H1 (cell line): ENCODE results near the gene TMPRSS13.

Experiments used
- ATF3 ChIP-seq: IDR thresholded peaks from 2 replicates; pipeline ENCODE4 v1.6.1; 2011; ENCODE audit warnings: low read depth, mild to moderate bottlenecking, low read length; ENCODE audit not compliant: insufficient read depth
- EZH2 ChIP-seq: fragments of 200-600 bp; sonication (generic); IDR thresholded peaks from 2 replicates; pipeline ENCODE4 v1.7.1; 2012; ENCODE audit warnings: low read depth, mild to moderate bottlenecking, moderate library complexity, low read length, inconsistent platforms; ENCODE audit not compliant: severe bottlenecking
- JUND ChIP-seq: IDR thresholded peaks from 2 replicates; pipeline ENCODE4 v1.6.1; 2011; ENCODE audit warnings: mild to moderate bottlenecking, improper control_type of control experiment, low read length
- MAFK ChIP-seq: IDR thresholded peaks from 2 replicates; pipeline ENCODE4 v1.6.1; 2012; ENCODE audit warnings: low read depth, mild to moderate bottlenecking, improper control_type of control experiment, low read length
- POLR2A ChIP-seq, 2 experiments: IDR thresholded peaks; 1 replicate in 1 of 2; 2 replicates in 1 of 2; pipeline ENCODE4 v1.6.1; 2011; ENCODE audit warnings: low read depth in 2 of 2, low read length in 2 of 2, mild to moderate bottlenecking in 2 of 2; ENCODE audit errors: control extremely low read depth in 1 of 2
- RAD21 ChIP-seq, 2 experiments: IDR thresholded peaks in 1 of 2; conservative IDR thresholded peaks in 1 of 2; 2 replicates each; pipeline ENCODE4 v1.6.1; 2011; ENCODE audit warnings: low read depth in 2 of 2, low read length in 2 of 2, improper control_type of control experiment in 1 of 2, inconsistent platforms in 1 of 2, mild to moderate bottlenecking in 1 of 2, moderate library complexity in 1 of 2
- RBBP5 ChIP-seq: IDR thresholded peaks from 2 replicates; pipeline ENCODE4 v1.7.1; 2012; ENCODE audit warnings: low read depth, mild to moderate bottlenecking, inconsistent platforms, low read length, moderate library complexity, borderline replicate concordance
- SUZ12 ChIP-seq: fragments of 200-600 bp; sonication (generic); IDR thresholded peaks from 2 replicates; pipeline ENCODE4 v1.6.1; 2012; ENCODE audit warnings: mild to moderate bottlenecking, inconsistent platforms, low read length, moderate library complexity, mixed read lengths
- YY1 ChIP-seq: IDR thresholded peaks from 2 replicates; pipeline ENCODE4 v1.6.1; 2011; ENCODE audit warnings: low read depth, mild to moderate bottlenecking, low read length
- ZNF274 ChIP-seq: IDR thresholded peaks from 2 replicates; pipeline ENCODE4 v1.7.0; 2012; ENCODE audit warnings: low read length, borderline replicate concordance; ENCODE audit errors: extremely low read depth
- TF ChIP-seq, protein P1 (sequence below), 3 experiments: IDR thresholded peaks; 1 replicate in 2 of 3; 2 replicates in 1 of 3; pipeline versions ENCODE4 v1.5.1 to v1.6.1; 2011; ENCODE audit warnings: low read length in 3 of 3, mild to moderate bottlenecking in 3 of 3, inconsistent platforms in 2 of 3, low read depth in 1 of 3, moderate library complexity in 1 of 3; ENCODE audit not compliant: insufficient read depth in 1 of 3; ENCODE audit errors: control extremely low read depth in 1 of 3
- TF ChIP-seq, protein P2 (sequence below): IDR thresholded peaks from 2 replicates; pipeline ENCODE4 v1.6.1; 2012; ENCODE audit warnings: inconsistent platforms

GRCh38 chr11:117950301-117950700 is 21.1 kb upstream of the TMPRSS13 start:
- TF ChIP-seq ZNF274: no peak
- no peak for TF ChIP-seq MAFK
- TF ChIP-seq, protein P1, sequence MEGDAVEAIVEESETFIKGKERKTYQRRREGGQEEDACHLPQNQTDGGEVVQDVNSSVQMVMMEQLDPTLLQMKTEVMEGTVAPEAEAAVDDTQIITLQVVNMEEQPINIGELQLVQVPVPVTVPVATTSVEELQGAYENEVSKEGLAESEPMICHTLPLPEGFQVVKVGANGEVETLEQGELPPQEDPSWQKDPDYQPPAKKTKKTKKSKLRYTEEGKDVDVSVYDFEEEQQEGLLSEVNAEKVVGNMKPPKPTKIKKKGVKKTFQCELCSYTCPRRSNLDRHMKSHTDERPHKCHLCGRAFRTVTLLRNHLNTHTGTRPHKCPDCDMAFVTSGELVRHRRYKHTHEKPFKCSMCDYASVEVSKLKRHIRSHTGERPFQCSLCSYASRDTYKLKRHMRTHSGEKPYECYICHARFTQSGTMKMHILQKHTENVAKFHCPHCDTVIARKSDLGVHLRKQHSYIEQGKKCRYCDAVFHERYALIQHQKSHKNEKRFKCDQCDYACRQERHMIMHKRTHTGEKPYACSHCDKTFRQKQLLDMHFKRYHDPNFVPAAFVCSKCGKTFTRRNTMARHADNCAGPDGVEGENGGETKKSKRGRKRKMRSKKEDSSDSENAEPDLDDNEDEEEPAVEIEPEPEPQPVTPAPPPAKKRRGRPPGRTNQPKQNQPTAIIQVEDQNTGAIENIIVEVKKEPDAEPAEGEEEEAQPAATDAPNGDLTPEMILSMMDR (IDR thresholded peaks at IDR 0.05; ENCODE audit: control extremely low read depth in 1 of 3, insufficient read depth in 1 of 3, low read depth in 1 of 3, low read length in 3 of 3): no peak
- no peak for TF ChIP-seq JUND
- TF ChIP-seq POLR2A (IDR thresholded peaks at IDR 0.05; ENCODE audit: control extremely low read depth in 1 of 2, low read depth in 2 of 2, low read length in 2 of 2): no peak
- TF ChIP-seq YY1: no peak
- no peak for TF ChIP-seq RBBP5
- no peak for TF ChIP-seq SUZ12
- no peak for TF ChIP-seq EZH2
- 0 out of 4 replicates have a peak, but pooled peaks of 1 of the 2 experiments have one; percentile 7 for TF ChIP-seq RAD21 (IDR thresholded peaks at IDR 0.05 in 1 of 2, conservative IDR thresholded peaks at IDR 0.05 in 1 of 2; ENCODE audit: low read depth in 2 of 2, low read length in 2 of 2)
- no peak for TF ChIP-seq ATF3
- TF ChIP-seq, protein P2, sequence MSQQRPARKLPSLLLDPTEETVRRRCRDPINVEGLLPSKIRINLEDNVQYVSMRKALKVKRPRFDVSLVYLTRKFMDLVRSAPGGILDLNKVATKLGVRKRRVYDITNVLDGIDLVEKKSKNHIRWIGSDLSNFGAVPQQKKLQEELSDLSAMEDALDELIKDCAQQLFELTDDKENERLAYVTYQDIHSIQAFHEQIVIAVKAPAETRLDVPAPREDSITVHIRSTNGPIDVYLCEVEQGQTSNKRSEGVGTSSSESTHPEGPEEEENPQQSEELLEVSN: no peak
